Astrocyte (in vitro differentiated cells and primary cell): ENCODE measurements around the gene CLTC. TPM values are rescaled to one million over a fixed set of nuclear protein-coding genes. Genes with fewer than 3 reads are reported as not detected.
A peak's percentile ranks its signal among the peaks of the same experiment; 100 is the strongest.

Source experiments
- DNase-seq: peaks from one replicate; pipeline ENCODE4 v3.0.0-alpha.2; 2010; ENCODE audit warnings: low read depth
- FAIRE-seq: peaks from 2 replicates; lab custom pipeline; 2011; peaks lifted over from hg19 to GRCh38; lab: Jason Lieb, UNC
- H2AFZ ChIP-seq: 2 replicates; pipeline ENCODE4 v1.6.0; 2012; ENCODE audit warnings: low read depth, low read length, inconsistent platforms
- H3K27ac ChIP-seq: 2 replicates; pipeline ENCODE4 v1.5.1; 2011; ENCODE audit warnings: low read depth, low read length, inconsistent platforms
- H3K27me3 ChIP-seq: 2 replicates; pipeline ENCODE4 v1.6.0; 2011; ENCODE audit warnings: low read length, inconsistent platforms; ENCODE audit not compliant: insufficient read depth
- H3K36me3 ChIP-seq: 2 replicates; pipeline ENCODE4 v1.5.1; 2011; ENCODE audit warnings: low read length, inconsistent platforms; ENCODE audit not compliant: insufficient read depth
- H3K4me1 ChIP-seq: 2 replicates; pipeline ENCODE4 v1.5.1; 2011; ENCODE audit warnings: low read length, inconsistent platforms; ENCODE audit not compliant: insufficient read depth
- H3K4me2 ChIP-seq: 2 replicates; pipeline ENCODE4 v1.6.0; 2012; ENCODE audit warnings: low read length, inconsistent platforms
- H3K4me3 ChIP-seq: 2 replicates; pipeline ENCODE4 v1.5.1; 2011; ENCODE audit warnings: low read depth, mild to moderate bottlenecking, low read length, inconsistent platforms; ENCODE audit not compliant: insufficient read depth
- H3K79me2 ChIP-seq: 2 replicates; pipeline ENCODE4 v1.6.0; 2012; ENCODE audit warnings: mild to moderate bottlenecking, low read length, inconsistent platforms; ENCODE audit not compliant: insufficient read depth
- H3K9ac ChIP-seq: 2 replicates; pipeline ENCODE4 v1.6.0; 2012; ENCODE audit warnings: mild to moderate bottlenecking, low read length, inconsistent platforms
- H3K9me3 ChIP-seq: 2 replicates; pipeline ENCODE4 v1.5.1; 2012; ENCODE audit warnings: low read depth, mild to moderate bottlenecking, low read length, inconsistent platforms; ENCODE audit not compliant: insufficient read depth
- H4K20me1 ChIP-seq: 2 replicates; pipeline ENCODE4 v1.6.0; 2012; ENCODE audit warnings: low read length, inconsistent platforms; ENCODE audit not compliant: insufficient read depth
- H3K27ac Mint-ChIP-seq: one replicate; pipeline ENCODE4 v1.8.0; 2021; ENCODE audit warnings: mild to moderate bottlenecking, mixed read lengths; ENCODE audit not compliant: unreplicated experiment
- H3K27me3 Mint-ChIP-seq: one replicate; pipeline ENCODE4 v1.8.0; 2021; ENCODE audit warnings: low read depth, mixed read lengths; ENCODE audit not compliant: unreplicated experiment
- H3K36me3 Mint-ChIP-seq: one replicate; pipeline ENCODE4 v1.8.0; 2021; ENCODE audit warnings: low read depth, mixed read lengths; ENCODE audit not compliant: unreplicated experiment
- H3K4me1 Mint-ChIP-seq: one replicate; pipeline ENCODE4 v1.8.0; 2021; ENCODE audit warnings: low read depth, mixed read lengths; ENCODE audit not compliant: unreplicated experiment
- H3K4me3 Mint-ChIP-seq: one replicate; pipeline ENCODE4 v1.8.0; 2021; ENCODE audit warnings: mild to moderate bottlenecking, moderate library complexity, mixed read lengths; ENCODE audit not compliant: unreplicated experiment
- H3K9me3 Mint-ChIP-seq: one replicate; pipeline ENCODE4 v1.8.0; 2021; ENCODE audit warnings: mild to moderate bottlenecking, mixed read lengths; ENCODE audit not compliant: unreplicated experiment
- EZH2 ChIP-seq: IDR thresholded peaks from 2 replicates; pipeline ENCODE4 v1.6.1; 2012; ENCODE audit warnings: mild to moderate bottlenecking, low read length, inconsistent platforms; ENCODE audit not compliant: insufficient read depth
- total RNA-seq: library from RNA; stranded (reverse); gene quantifications from 2 replicates; pipeline ENCODE4 v1.2.1, GENCODE V29; 2021
- TF ChIP-seq, protein P1 (sequence below): IDR thresholded peaks from 2 replicates; pipeline ENCODE4 v1.5.1; 2011; ENCODE audit warnings: low read depth, mild to moderate bottlenecking, inconsistent platforms, low read length, moderate library complexity; ENCODE audit not compliant: insufficient read depth

CLTC gene
- total RNA-seq, 1 donor from 2014 or later = 391 TPM

DNA sequence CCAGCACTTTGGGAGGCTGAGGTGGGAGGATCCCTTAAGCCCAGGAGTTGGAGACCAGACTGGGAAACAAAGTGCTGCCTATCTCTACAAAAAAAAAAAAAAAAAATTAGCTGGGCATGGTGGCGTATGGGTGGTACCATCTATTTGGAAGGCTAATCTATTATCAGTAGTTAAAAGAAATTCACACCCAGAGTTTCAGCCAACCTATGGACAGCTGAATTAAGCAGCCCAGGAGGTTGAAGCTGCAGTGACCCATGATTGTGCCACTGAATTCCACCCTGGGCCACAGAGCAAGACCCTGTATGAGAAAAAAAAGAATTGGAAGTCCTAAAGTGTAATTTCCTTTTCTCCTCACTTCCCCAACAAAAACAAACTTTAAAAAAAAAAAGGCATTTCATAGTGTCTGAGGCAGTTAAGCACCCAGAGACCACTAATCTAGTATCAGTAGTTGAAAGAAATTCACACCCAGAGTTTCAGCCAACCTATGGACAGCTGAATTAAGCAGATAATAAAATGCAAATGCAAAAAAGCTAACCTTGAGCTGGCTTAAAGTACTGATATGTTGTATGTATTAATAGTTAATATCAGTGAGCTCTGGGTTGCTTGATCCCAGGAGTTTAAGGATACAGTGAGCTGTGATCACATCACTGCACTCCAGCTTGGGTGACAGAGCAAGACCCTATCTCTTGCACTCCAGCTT is 18.1 kb downstream of the CLTC start:
- H3K36me3 Mint-ChIP-seq = peaks cover 8% of the 10 kb centered on the region
- TF ChIP-seq, protein P1, sequence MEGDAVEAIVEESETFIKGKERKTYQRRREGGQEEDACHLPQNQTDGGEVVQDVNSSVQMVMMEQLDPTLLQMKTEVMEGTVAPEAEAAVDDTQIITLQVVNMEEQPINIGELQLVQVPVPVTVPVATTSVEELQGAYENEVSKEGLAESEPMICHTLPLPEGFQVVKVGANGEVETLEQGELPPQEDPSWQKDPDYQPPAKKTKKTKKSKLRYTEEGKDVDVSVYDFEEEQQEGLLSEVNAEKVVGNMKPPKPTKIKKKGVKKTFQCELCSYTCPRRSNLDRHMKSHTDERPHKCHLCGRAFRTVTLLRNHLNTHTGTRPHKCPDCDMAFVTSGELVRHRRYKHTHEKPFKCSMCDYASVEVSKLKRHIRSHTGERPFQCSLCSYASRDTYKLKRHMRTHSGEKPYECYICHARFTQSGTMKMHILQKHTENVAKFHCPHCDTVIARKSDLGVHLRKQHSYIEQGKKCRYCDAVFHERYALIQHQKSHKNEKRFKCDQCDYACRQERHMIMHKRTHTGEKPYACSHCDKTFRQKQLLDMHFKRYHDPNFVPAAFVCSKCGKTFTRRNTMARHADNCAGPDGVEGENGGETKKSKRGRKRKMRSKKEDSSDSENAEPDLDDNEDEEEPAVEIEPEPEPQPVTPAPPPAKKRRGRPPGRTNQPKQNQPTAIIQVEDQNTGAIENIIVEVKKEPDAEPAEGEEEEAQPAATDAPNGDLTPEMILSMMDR = no peak
- no peak for TF ChIP-seq EZH2
- Histone ChIP-seq H3K9me3 (no peaks in the 10 kb centered on the region), H3K9ac (no peak overlapping the region), H4K20me1 (peaks cover 95% of the 10 kb centered on the region), H2AFZ (no peak overlapping the region), H3K27me3 (no peaks in the 10 kb centered on the region), H3K36me3 (no peaks in the 10 kb centered on the region), H3K4me2 (no peak overlapping the region), H3K27ac (no peak overlapping the region), H3K4me3 (no peak overlapping the region), H3K79me2 (peaks cover 99% of the 10 kb centered on the region), H3K4me1 (peaks cover 7% of the 10 kb centered on the region)
- H3K9me3 Mint-ChIP-seq = no peaks in the 10 kb centered on the region
- H3K27ac Mint-ChIP-seq = peak overlapping the region; percentile 41
- no peak for FAIRE-seq
- H3K27me3 Mint-ChIP-seq = no peaks in the 10 kb centered on the region
- no peak for DNase-seq
- H3K4me3 Mint-ChIP-seq = no peak overlapping the region
- peaks cover 39% of the 10 kb centered on the region for H3K4me1 Mint-ChIP-seq

GRCh38 chr17:59638553-59638952 is 18.9 kb downstream of the CLTC start:
- Mint-ChIP-seq H3K9me3 (no peaks in the 10 kb centered on the region), H3K4me1 (peaks cover 43% of the 10 kb centered on the region), H3K27ac (no peak overlapping the region), H3K4me3 (no peak overlapping the region), H3K27me3 (no peaks in the 10 kb centered on the region), H3K36me3 (peaks cover 8% of the 10 kb centered on the region)
- Histone ChIP-seq H3K4me2 (no peak overlapping the region), H3K9ac (no peak overlapping the region), H2AFZ (no peak overlapping the region), H3K36me3 (no peaks in the 10 kb centered on the region), H3K79me2 (peaks cover 99% of the 10 kb centered on the region), H3K9me3 (no peaks in the 10 kb centered on the region), H3K4me3 (no peak overlapping the region), H3K4me1 (peaks cover 7% of the 10 kb centered on the region), H3K27ac (no peak overlapping the region), H4K20me1 (peaks cover 95% of the 10 kb centered on the region), H3K27me3 (no peaks in the 10 kb centered on the region)
- no peak for DNase-seq
- TF ChIP-seq, protein P1 = no peak
- TF ChIP-seq EZH2 = no peak
- FAIRE-seq = no peak
